K562 (cell line): ENCODE results near the gene POLD1. TPM values are rescaled to one million over a fixed set of nuclear protein-coding genes. Genes with fewer than 3 reads are reported as not detected.

Experiments used
- CBX3 ChIP-seq, 2 experiments: IDR thresholded peaks; 1 replicate in 1 of 2; 2 replicates in 1 of 2; pipeline ENCODE4 v1.6.1; 2012; ENCODE audit warnings: inconsistent platforms in 2 of 2, low read length in 2 of 2, borderline replicate concordance in 1 of 2, control low read depth in 1 of 2
- CREB5 ChIP-seq: fragments of 250-450 bp; sonication (Bioruptor Pico); IDR thresholded peaks from 2 replicates; pipeline ENCODE4 v1.5.0; 2020; ENCODE audit warnings: mild to moderate bottlenecking
- NEUROD1 ChIP-seq: fragments of 150-350 bp; IDR thresholded peaks from 2 replicates; pipeline ENCODE4 v1.6.1; 2014; ENCODE audit warnings: borderline replicate concordance, low read length, low read depth; ENCODE audit not compliant: partially characterized antibody
- ZFP30 ChIP-seq: fragments of 250-450 bp; sonication (Bioruptor Pico); IDR thresholded peaks from 2 replicates; pipeline ENCODE4 v1.8.0; 2022; ENCODE audit warnings: moderate library complexity, mild to moderate bottlenecking, inconsistent platforms, borderline replicate concordance
- ZNF407 ChIP-seq: fragments of 450-650 bp; IDR thresholded peaks from 2 replicates; pipeline ENCODE4 v1.6.1; 2016; ENCODE audit warnings: low read depth
- polyA plus RNA-seq, 8 experiments: library from polyadenylated mRNA; depleted of rRNA in 4 of 8; stranded (reverse) in 5 of 8; unstranded in 3 of 8; fragments of >200 nt; fragmentation: Nextera tagmentation in 2 of 8; fragmentation: Illumina TruSeq in 1 of 8; extraction: Ambion mirVana in 2 of 8; extraction: Trizol in 1 of 8; gene quantifications; 2 replicates each; pipeline versions ENCODE4 v1.2.1 to v1.2.3, GENCODE V29; 2011 to 2014; ENCODE audit warnings: inconsistent platforms in 1 of 8, missing spikeins in 1 of 8
- total RNA-seq, 7 experiments: library from RNA; depleted of rRNA in 6 of 7; stranded (reverse); fragments of >200 nt in 6 of 7; fragmentation: Illumina TruSeq in 2 of 7; extraction: Trizol in 2 of 7; gene quantifications; 2 replicates each; pipeline versions ENCODE4 v1.2.1 to v1.2.3, GENCODE V29; 2011 to 2021; ENCODE audit warnings: low replicate concordance in 1 of 7
- TF ChIP-seq, protein P1 (sequence below): sonication (generic); formaldehyde crosslinking; IDR thresholded peaks from 2 replicates; pipeline ENCODE4 v1.8.0; 2022; ENCODE audit warnings: missing genetic modification reagents, mild to moderate bottlenecking, borderline replicate concordance
- TF ChIP-seq, protein P2 (sequence below): fragments of 200-800 bp; sonication (Bioruptor generic); IDR thresholded peaks from 2 replicates; pipeline ENCODE4 v1.6.1; 2016; ENCODE audit warnings: missing genetic modification characterization, missing compliant biosample characterization

The POLD1 gene
- total and polyA plus RNA-seq, 9 of the 15 experiments (the other 6 are each of a cell fraction or from before 2014, with no cell fraction given) = 1.3 to 312 (median 47.8) TPM

GRCh38 chr19:50376166-50377050 lies 7.7 kb upstream of the POLD1 start, which contains the start of gene NR1H2 (continued):
- no peak for TF ChIP-seq CREB5 (CRISPR knock-in tag)
- peak in 1 of 2 experiments; percentile 93; a peak in 2 of 3 replicates for TF ChIP-seq CBX3 (IDR thresholded peaks at IDR 0.05; ENCODE audit: borderline replicate concordance in 1 of 2, low read length in 2 of 2)
- TF ChIP-seq, protein P1, sequence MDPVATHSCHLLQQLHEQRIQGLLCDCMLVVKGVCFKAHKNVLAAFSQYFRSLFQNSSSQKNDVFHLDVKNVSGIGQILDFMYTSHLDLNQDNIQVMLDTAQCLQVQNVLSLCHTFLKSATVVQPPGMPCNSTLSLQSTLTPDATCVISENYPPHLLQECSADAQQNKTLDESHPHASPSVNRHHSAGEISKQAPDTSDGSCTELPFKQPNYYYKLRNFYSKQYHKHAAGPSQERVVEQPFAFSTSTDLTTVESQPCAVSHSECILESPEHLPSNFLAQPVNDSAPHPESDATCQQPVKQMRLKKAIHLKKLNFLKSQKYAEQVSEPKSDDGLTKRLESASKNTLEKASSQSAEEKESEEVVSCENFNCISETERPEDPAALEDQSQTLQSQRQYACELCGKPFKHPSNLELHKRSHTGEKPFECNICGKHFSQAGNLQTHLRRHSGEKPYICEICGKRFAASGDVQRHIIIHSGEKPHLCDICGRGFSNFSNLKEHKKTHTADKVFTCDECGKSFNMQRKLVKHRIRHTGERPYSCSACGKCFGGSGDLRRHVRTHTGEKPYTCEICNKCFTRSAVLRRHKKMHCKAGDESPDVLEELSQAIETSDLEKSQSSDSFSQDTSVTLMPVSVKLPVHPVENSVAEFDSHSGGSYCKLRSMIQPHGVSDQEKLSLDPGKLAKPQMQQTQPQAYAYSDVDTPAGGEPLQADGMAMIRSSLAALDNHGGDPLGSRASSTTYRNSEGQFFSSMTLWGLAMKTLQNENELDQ = peak; percentile 61; the same call in 1 of the 2 replicates
- no peak for TF ChIP-seq ZFP30 (CRISPR knock-in tag)
- TF ChIP-seq, protein P2, sequence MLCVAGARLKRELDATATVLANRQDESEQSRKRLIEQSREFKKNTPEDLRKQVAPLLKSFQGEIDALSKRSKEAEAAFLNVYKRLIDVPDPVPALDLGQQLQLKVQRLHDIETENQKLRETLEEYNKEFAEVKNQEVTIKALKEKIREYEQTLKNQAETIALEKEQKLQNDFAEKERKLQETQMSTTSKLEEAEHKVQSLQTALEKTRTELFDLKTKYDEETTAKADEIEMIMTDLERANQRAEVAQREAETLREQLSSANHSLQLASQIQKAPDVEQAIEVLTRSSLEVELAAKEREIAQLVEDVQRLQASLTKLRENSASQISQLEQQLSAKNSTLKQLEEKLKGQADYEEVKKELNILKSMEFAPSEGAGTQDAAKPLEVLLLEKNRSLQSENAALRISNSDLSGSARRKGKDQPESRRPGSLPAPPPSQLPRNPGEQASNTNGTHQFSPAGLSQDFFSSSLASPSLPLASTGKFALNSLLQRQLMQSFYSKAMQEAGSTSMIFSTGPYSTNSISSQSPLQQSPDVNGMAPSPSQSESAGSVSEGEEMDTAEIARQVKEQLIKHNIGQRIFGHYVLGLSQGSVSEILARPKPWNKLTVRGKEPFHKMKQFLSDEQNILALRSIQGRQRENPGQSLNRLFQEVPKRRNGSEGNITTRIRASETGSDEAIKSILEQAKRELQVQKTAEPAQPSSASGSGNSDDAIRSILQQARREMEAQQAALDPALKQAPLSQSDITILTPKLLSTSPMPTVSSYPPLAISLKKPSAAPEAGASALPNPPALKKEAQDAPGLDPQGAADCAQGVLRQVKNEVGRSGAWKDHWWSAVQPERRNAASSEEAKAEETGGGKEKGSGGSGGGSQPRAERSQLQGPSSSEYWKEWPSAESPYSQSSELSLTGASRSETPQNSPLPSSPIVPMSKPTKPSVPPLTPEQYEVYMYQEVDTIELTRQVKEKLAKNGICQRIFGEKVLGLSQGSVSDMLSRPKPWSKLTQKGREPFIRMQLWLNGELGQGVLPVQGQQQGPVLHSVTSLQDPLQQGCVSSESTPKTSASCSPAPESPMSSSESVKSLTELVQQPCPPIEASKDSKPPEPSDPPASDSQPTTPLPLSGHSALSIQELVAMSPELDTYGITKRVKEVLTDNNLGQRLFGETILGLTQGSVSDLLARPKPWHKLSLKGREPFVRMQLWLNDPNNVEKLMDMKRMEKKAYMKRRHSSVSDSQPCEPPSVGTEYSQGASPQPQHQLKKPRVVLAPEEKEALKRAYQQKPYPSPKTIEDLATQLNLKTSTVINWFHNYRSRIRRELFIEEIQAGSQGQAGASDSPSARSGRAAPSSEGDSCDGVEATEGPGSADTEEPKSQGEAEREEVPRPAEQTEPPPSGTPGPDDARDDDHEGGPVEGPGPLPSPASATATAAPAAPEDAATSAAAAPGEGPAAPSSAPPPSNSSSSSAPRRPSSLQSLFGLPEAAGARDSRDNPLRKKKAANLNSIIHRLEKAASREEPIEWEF (CRISPR knock-in tag) = no peak
- TF ChIP-seq NEUROD1 = peak; percentile 77
- no peak for TF ChIP-seq ZNF407
